Measurements from ENCODE around the gene ASPA. TPM values are rescaled to one million over a fixed set of nuclear protein-coding genes. Genes with fewer than 3 reads are reported as not detected.

ASPA gene
- total and polyA plus RNA-seq, 2 donors (not counting 3 experiments of a cell fraction or from before 2014, with no cell fraction given), result 0.01 TPM; not detected in 1

GRCh38 chr17:3510090-3510489 lies 34.3 kb downstream of the ASPA start:
- no peak overlapping the region for H3K4me2 ChIP-seq (ENCODE audit: insufficient read depth, low read length)
- H3K9me1 ChIP-seq (replicated peaks; ENCODE audit: control insufficient read depth, extremely low read depth, insufficient read depth, low read length), result no peaks in the 10 kb centered on the region
- TF ChIP-seq GATA2 (IDR thresholded peaks at IDR 0.05; ENCODE audit: insufficient read depth, insufficient read length, low read depth, low read length) (no peak), POLR2A (IDR thresholded peaks at IDR 0.05; ENCODE audit: low read depth, low read length) (no peak), MAX (IDR thresholded peaks at IDR 0.05; ENCODE audit: insufficient read depth, insufficient read length) (no peak), EZH2 (IDR thresholded peaks at IDR 0.05; ENCODE audit: borderline replicate concordance, low read depth, low read length, severe bottlenecking) (no peak), MYC (IDR thresholded peaks at IDR 0.05; ENCODE audit: low read depth, low read length) (no peak), JUN (IDR thresholded peaks at IDR 0.05; ENCODE audit: borderline replicate concordance, insufficient read depth, insufficient read length, low read depth) (no peak), CTCF (IDR thresholded peaks at IDR 0.05; ENCODE audit: extremely low read depth in 1 of 2, insufficient read depth in 1 of 2, low read depth in 1 of 2, low read length in 2 of 2) (no peak), FOS (IDR thresholded peaks at IDR 0.05; ENCODE audit: borderline replicate concordance, insufficient read depth, low read length) (no peak), POLR2AphosphoS5 (IDR thresholded peaks at IDR 0.05; ENCODE audit: insufficient read depth, low read depth, low read length) (no peak)
- H3K4me3 ChIP-seq (replicated peaks in 1 of 3; ENCODE audit: insufficient read depth in 1 of 3, low read depth in 1 of 3, low read length in 3 of 3), result no peak overlapping the region
- no peak overlapping the region for H3K9ac ChIP-seq (replicated peaks; ENCODE audit: extremely low read depth, insufficient read depth, low read length)
- intact Hi-C loops (cut with micrococcal nuclease), result no loop called here
- DNase-seq (ENCODE audit: low read depth, low spot score) (no peak), FAIRE-seq (no peak)
- POLR2A ChIA-PET, result no interaction called here
- no peaks in the 10 kb centered on the region for H3K9me3 ChIP-seq (replicated peaks; ENCODE audit: control insufficient read depth, insufficient read depth, low read length)
- no peaks in the 10 kb centered on the region for H3K79me2 ChIP-seq (ENCODE audit: control insufficient read depth, insufficient read depth, low read length)
- CTCF ChIA-PET, result no interaction called here
- no peaks in the 10 kb centered on the region for H3K36me3 ChIP-seq (ENCODE audit: control insufficient read depth in 2 of 2, extremely low read depth in 1 of 2, insufficient read depth in 2 of 2, low read length in 2 of 2)
- H3K4me1 ChIP-seq (ENCODE audit: control insufficient read depth, extremely low read depth, insufficient read depth, low read length), result no peaks in the 10 kb centered on the region
- BruUV-seq (replicated peaks), result no TSS peak
- no peaks in the 10 kb centered on the region for H4K20me1 ChIP-seq (replicated peaks; ENCODE audit: control insufficient read depth, extremely low read depth, insufficient read depth, low read length)
- dilution Hi-C loops (cut with MboI; ENCODE audit: extremely low pct_ligation_motif_present, low sequenced_read_pairs), result no loop called here
- H3K27me3 ChIP-seq (ENCODE audit: control insufficient read depth in 2 of 2, insufficient read depth in 2 of 2, low read length in 2 of 2), result no peaks in the 10 kb centered on the region
- H2AFZ ChIP-seq (ENCODE audit: low read depth, low read length), result no peak overlapping the region
- no peak overlapping the region for H3K27ac ChIP-seq (ENCODE audit: insufficient read depth, low read depth, low read length)

All from endothelial cell of umbilical vein (primary cell).